Muscle of leg (tissue), 11 donors: ENCODE data around the gene NUPR2. TPM values are rescaled to one million over a fixed set of nuclear protein-coding genes. Genes with fewer than 3 reads are reported as not detected.
A peak's percentile ranks its signal among the peaks of the same experiment; 100 is the strongest.
"Not testable (repeated sequence)": the region's sequence is repeated elsewhere in the genome, so short reads cannot be mapped to it uniquely, and the experiment has no call there.

Experiments used
- DNase-seq: peaks from one replicate; pipeline ENCODE4 v3.0.0; 2013
- H3K27ac ChIP-seq: one replicate; pipeline ENCODE4 v1.5.1; 2013; ENCODE audit warnings: mild to moderate bottlenecking, low read length, control low read depth
- H3K27me3 ChIP-seq: one replicate; pipeline ENCODE4 v1.6.1; 2013; ENCODE audit warnings: low read length; ENCODE audit not compliant: control insufficient read depth, insufficient read depth
- H3K36me3 ChIP-seq: one replicate; pipeline ENCODE4 v1.6.1; 2013; ENCODE audit warnings: low read length; ENCODE audit not compliant: control insufficient read depth, insufficient read depth
- H3K4me1 ChIP-seq: one replicate; pipeline ENCODE4 v1.6.1; 2013; ENCODE audit warnings: low read length; ENCODE audit not compliant: control insufficient read depth, insufficient read depth
- H3K4me3 ChIP-seq: one replicate; pipeline ENCODE4 v1.5.1; 2013; ENCODE audit warnings: low read length, control low read depth
- H3K9me3 ChIP-seq: replicated peaks from 2 replicates; pipeline ENCODE4 v1.6.1; 2013; ENCODE audit warnings: low read depth, low read length; ENCODE audit not compliant: control insufficient read depth
- WGBS: methylation state at CpG from one replicate; pipeline ENCODE4 v1.1.5; 2013; ENCODE audit warnings: missing lambda C conversion rate; ENCODE audit not compliant: insufficient coverage; 5-methylcytosine and 5-hydroxymethylcytosine counted together
- polyA plus RNA-seq, 8 donors: library from polyadenylated mRNA; unstranded; fragments of 120-200 nt; gene quantifications; one replicate each; pipeline versions ENCODE4 v1.2.1 to v1.2.3, GENCODE V29; 2013; ENCODE audit warnings: inconsistent platforms in 1 of 8, low replicate concordance in 1 of 8; ENCODE audit not compliant: insufficient read length in 8 of 8, insufficient read depth in 1 of 8
- total RNA-seq: library from RNA; stranded (reverse); fragments of 120-200 nt; gene quantifications from one replicate; pipeline ENCODE4 v1.2.4, GENCODE V29; 2013

NUPR2 gene
- total and polyA plus RNA-seq, 9 donors, result 0.18 to 0.26 TPM; not detected in 7

- H3K36me3 ChIP-seq, result peaks cover 27% of the 10 kb centered on the region
- peak; percentile 100 for DNase-seq
- H3K9me3 ChIP-seq, result no peaks in the 10 kb centered on the region
- peaks cover 3% of the 10 kb centered on the region for H3K4me1 ChIP-seq
- peak within 1 kb of the TSS; percentile 94 for H3K27ac ChIP-seq
- H3K4me3 ChIP-seq, result peak within 1 kb of the TSS; percentile 81
- no peaks in the 10 kb centered on the region for H3K27me3 ChIP-seq
- WGBS, result 0% methylated on average over 51 of the region's 57 CpGs
These were observed 9.8 kb downstream of the NUPR2 start, which contains the start of gene CHCHD2 for GRCh38 chr7:56106108-56107073. Gene CHCHD2, minus strand, starts transcription at chr7:56106476. Its CDS starts 63 bp downstream, at chr7:56106413.

GRCh38 chr7:56105508-56105907 lies 10.7 kb downstream of the NUPR2 start:
- H3K27me3 ChIP-seq, result no peaks in the 10 kb centered on the region
- peak overlapping the region; percentile 94 for H3K27ac ChIP-seq
- peak; percentile 74 for DNase-seq
- H3K9me3 ChIP-seq, result no peaks in the 10 kb centered on the region
- H3K36me3 ChIP-seq, result peaks cover 35% of the 10 kb centered on the region
- peak overlapping the region; percentile 81 for H3K4me3 ChIP-seq
- WGBS, result 0% methylated on average over 1 of the region's 6 CpGs
- H3K4me1 ChIP-seq, result peaks cover 3% of the 10 kb centered on the region

GRCh38 chr7:56104138-56104537 lies 12.1 kb downstream of the NUPR2 start:
- not testable (repeated sequence) for H3K4me3 ChIP-seq, DNase-seq, H3K4me1 ChIP-seq, H3K9me3 ChIP-seq, H3K27me3 ChIP-seq, H3K27ac ChIP-seq
- peaks cover 47% of the 10 kb centered on the region for H3K36me3 ChIP-seq
- WGBS, result 85% methylated on average over 4 of the region's 9 CpGs

DNA sequence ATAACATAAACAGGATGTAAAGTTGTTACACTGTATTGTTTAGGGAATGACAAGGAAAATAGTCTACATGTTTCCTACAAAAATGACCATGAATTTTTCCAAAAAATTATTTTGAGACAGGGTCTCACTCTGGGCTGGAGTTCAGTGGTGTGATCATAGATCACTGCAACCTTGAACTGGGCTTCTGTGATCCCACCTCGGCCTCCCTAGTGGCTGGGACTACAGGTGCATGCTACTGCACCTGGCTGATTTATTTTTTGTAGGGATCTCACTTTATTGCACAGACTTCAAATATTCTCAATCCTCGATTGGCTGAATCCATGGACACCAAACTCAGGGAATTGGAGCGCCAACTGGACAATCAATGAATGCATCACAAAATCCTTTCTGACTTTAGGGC lies 16.6 kb downstream of the NUPR2 start:
- H3K36me3 ChIP-seq, result peaks cover 48% of the 10 kb centered on the region
- H3K27me3 ChIP-seq, result no peaks in the 10 kb centered on the region
- no peaks in the 10 kb centered on the region for H3K9me3 ChIP-seq
- DNase-seq, result no peak
- no peak overlapping the region for H3K4me3 ChIP-seq
- 83% methylated on average over 1 of the region's 3 CpGs for WGBS
- H3K4me1 ChIP-seq, result no peaks in the 10 kb centered on the region
- H3K27ac ChIP-seq, result no peak overlapping the region

DNA sequence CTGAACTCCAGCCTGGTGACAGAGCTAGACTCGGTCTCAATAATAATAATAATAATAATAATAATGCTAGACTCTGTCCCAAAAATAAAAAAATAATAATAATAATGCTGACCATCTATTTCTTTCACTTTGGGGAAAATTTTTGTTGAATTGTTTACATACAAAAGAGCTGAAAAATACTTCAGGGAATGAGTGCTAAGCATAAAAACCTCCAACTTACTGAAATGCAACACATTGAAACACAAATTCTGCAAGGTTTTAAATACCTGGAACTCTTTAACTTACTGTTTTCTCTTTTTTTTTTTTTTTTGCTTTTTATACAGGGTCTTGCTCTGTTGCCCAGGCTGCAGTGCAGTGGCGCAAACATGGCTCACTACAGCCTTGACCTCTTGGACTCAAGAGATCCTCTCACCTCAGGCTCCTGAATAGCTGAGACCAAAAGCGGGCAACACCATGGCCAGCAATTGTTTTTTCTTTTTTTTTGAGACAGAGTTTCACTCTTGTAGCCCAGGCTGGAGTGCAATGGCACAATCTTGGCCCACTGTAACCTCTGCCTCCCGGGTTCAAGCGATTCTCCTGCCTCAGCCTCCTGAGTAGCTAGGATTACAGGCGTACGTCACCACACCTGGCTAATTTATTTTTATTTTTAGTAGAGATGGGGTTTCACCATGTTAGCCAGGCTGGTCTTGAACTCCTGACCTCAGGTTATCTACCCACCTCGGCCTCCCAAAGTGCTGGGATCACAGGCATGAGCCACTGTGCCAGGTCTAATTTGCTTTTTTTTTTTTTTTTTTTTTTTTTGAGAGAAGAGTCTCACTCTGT lies 17.8 kb downstream of the NUPR2 start:
- H3K27me3 ChIP-seq, H3K4me3 ChIP-seq, H3K27ac ChIP-seq, DNase-seq, H3K4me1 ChIP-seq, H3K9me3 ChIP-seq: not testable (repeated sequence)
- peaks cover 40% of the 10 kb centered on the region for H3K36me3 ChIP-seq
- 97% methylated on average over 3 of the region's 8 CpGs for WGBS

- DNase-seq, result peak; percentile 61
- Histone ChIP-seq H3K27ac (no peak overlapping the region), H3K4me3 (no peak overlapping the region), H3K36me3 (peaks cover 33% of the 10 kb centered on the region), H3K27me3 (no peaks in the 10 kb centered on the region), H3K9me3 (no peaks in the 10 kb centered on the region), H3K4me1 (peaks cover 6% of the 10 kb centered on the region)
- WGBS, result 14% methylated on average over 1 of the region's 5 CpGs
These were observed 18.5 kb downstream of the NUPR2 start for GRCh38 chr7:56097700-56098099.

GRCh38 chr7:56092789-56093531 lies 23.3 kb downstream of the NUPR2 start, which contains the start of gene PHKG1:
Gene PHKG1, minus strand, starts transcription at chr7:56092952. Its CDS starts 4,011 bp downstream, at chr7:56088941.
- 10% methylated on average over 11 of the region's 19 CpGs for WGBS
- H3K36me3 ChIP-seq, result peaks cover 14% of the 10 kb centered on the region
- H3K4me3 ChIP-seq, result peak within 1 kb of the TSS; percentile 34
- peak; percentile 92 for DNase-seq
- no peaks in the 10 kb centered on the region for H3K9me3 ChIP-seq
- no peaks in the 10 kb centered on the region for H3K27me3 ChIP-seq
- peaks cover 23% of the 10 kb centered on the region for H3K4me1 ChIP-seq
- H3K27ac ChIP-seq, result peak within 1 kb of the TSS; percentile 89

DNA sequence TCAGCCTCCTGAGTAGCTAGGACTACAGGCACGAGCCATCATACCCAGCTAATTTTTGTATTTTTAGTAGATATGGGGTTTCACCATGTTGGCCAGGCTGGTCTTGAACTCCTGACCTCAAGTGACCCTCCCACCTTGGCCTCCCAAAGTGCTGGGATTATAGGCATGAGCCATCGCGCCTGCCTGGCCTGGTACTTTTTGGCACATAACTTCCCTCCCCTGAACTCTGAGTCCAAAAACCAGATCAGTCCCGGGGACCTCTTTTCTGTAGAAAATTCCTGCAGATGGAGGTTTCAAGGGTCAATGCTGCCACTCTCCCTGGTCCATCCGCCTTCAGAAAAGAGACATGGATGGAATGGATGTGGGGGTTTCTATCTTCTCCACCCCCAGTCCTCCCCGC lies 23.8 kb downstream of the NUPR2 start:
- Histone ChIP-seq H3K4me1 (peaks cover 23% of the 10 kb centered on the region), H3K4me3 (peak overlapping the region; percentile 34), H3K27ac (peak overlapping the region; percentile 89), H3K36me3 (peaks cover 20% of the 10 kb centered on the region)
- not testable (repeated sequence) for H3K27me3 ChIP-seq, H3K9me3 ChIP-seq, DNase-seq
- WGBS, result 69% methylated on average over 2 of the region's 6 CpGs

DNA sequence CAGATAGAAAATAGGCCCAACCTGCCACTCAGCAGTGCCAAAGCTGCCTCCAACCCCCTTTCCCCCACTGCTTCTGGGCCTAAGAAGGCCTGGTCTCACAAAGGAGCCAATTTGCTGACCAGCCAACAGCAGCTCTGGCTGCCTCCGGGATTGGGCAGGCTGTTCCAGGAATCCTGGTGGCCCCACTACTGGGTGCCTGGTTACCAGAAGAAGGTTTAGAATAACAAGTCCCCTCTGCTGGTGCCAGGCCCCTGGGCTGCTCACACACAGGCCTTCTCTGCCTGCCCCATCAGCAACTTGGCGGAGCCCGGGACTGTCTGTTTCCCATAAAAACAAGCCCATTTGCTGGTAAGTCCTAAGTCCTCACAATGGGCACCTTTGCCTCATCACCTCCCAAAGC lies 24.6 kb downstream of the NUPR2 start:
- peak overlapping the region; percentile 89 for H3K27ac ChIP-seq

More for the DNA sequence above, 24.6 kb downstream of the NUPR2 start:
- H3K4me3 ChIP-seq, result peak overlapping the region; percentile 34
- H3K9me3 ChIP-seq, result no peaks in the 10 kb centered on the region
- WGBS, result 80% methylated on average over 3 of the region's 3 CpGs
- no peaks in the 10 kb centered on the region for H3K27me3 ChIP-seq
- peak; percentile 75 for DNase-seq
- peaks cover 23% of the 10 kb centered on the region for H3K4me1 ChIP-seq
- H3K36me3 ChIP-seq, result peaks cover 26% of the 10 kb centered on the region
